PFSK-1 (cell line): Measurements from ENCODE around the gene ARL8B.

Experiments used
- POLR2AphosphoS5 ChIP-seq: IDR thresholded peaks from 2 replicates; pipeline ENCODE4 v1.6.1; 2012; ENCODE audit warnings: low read depth, mild to moderate bottlenecking, control low read depth, low read length, moderate library complexity
- TAF1 ChIP-seq: IDR thresholded peaks from 2 replicates; pipeline ENCODE4 v1.6.1; 2012; ENCODE audit warnings: low read length, control low read depth, borderline replicate concordance; ENCODE audit not compliant: insufficient read depth
- TF ChIP-seq, protein P1 (sequence below), 2 experiments: IDR thresholded peaks; 2 replicates each; pipeline versions ENCODE4 v1.6.1 to v1.8.0; 2011 to 2012; ENCODE audit warnings: low read depth in 2 of 2, low read length in 2 of 2, control low read depth in 1 of 2, inconsistent platforms in 1 of 2, mild to moderate bottlenecking in 1 of 2, moderate library complexity in 1 of 2; ENCODE audit not compliant: insufficient read depth in 1 of 2

DNA sequence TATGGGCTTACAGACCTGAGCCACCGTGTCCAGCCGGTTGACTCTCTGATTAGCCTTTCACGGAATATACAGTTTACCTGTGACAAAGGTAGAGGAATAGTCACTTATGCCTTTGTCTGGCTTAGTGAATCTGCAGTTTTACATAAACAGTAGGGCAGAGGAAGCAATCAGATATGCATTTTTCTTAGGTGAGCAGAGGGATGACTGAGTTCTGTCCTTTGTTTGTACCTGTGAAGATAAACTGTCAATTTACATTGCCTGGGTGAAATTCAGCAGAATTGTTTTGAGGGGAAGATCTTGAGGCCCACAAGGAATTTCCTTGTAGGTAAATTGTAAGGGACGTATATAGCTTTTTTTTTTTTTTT, 76.2 kb downstream of the ARL8B start:
- TF ChIP-seq, protein P1, sequence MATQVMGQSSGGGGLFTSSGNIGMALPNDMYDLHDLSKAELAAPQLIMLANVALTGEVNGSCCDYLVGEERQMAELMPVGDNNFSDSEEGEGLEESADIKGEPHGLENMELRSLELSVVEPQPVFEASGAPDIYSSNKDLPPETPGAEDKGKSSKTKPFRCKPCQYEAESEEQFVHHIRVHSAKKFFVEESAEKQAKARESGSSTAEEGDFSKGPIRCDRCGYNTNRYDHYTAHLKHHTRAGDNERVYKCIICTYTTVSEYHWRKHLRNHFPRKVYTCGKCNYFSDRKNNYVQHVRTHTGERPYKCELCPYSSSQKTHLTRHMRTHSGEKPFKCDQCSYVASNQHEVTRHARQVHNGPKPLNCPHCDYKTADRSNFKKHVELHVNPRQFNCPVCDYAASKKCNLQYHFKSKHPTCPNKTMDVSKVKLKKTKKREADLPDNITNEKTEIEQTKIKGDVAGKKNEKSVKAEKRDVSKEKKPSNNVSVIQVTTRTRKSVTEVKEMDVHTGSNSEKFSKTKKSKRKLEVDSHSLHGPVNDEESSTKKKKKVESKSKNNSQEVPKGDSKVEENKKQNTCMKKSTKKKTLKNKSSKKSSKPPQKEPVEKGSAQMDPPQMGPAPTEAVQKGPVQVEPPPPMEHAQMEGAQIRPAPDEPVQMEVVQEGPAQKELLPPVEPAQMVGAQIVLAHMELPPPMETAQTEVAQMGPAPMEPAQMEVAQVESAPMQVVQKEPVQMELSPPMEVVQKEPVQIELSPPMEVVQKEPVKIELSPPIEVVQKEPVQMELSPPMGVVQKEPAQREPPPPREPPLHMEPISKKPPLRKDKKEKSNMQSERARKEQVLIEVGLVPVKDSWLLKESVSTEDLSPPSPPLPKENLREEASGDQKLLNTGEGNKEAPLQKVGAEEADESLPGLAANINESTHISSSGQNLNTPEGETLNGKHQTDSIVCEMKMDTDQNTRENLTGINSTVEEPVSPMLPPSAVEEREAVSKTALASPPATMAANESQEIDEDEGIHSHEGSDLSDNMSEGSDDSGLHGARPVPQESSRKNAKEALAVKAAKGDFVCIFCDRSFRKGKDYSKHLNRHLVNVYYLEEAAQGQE (IDR thresholded peaks at IDR 0.05; ENCODE audit: insufficient read depth in 1 of 2, low read depth in 2 of 2, low read length in 2 of 2), result no peak
- TF ChIP-seq TAF1 (no peak), POLR2AphosphoS5 (no peak)
